Left kidney (tissue), 2 donors: ENCODE measurements around the gene CC2D2B. TPM values are rescaled to one million over a fixed set of nuclear protein-coding genes. Genes with fewer than 3 reads are reported as not detected.
"Not testable (repeated sequence)": the region's sequence is repeated elsewhere in the genome, so short reads cannot be mapped to it uniquely, and the experiment has no call there.

Experiments used
- DNase-seq: peaks from one replicate; pipeline ENCODE4 v3.0.0-alpha.2; 2013
- polyA plus RNA-seq: library from polyadenylated mRNA; unstranded; fragments of 120-200 nt; gene quantifications from one replicate; pipeline ENCODE4 v1.2.1, GENCODE V29; 2013; ENCODE audit not compliant: insufficient read length

CC2D2B gene
- polyA plus RNA-seq, 1 donor, result 3.3 TPM

GRCh38 chr10:95905897-95906580 lies 1.7 kb upstream of the CC2D2B start:
- DNase-seq, result not testable (repeated sequence)

GRCh38 chr10:95906677-95907455 lies 909 bp upstream of the CC2D2B start:
- DNase-seq, result peak; percentile 60

- DNase-seq, result no peak
Measured at GRCh38 chr10:95908450-95908849, 675 bp downstream of the CC2D2B start.

- DNase-seq, result no peak
Measured at GRCh38 chr10:95909561-95909960, 1.8 kb downstream of the CC2D2B start.

- DNase-seq, result not testable (repeated sequence)
Measured at GRCh38 chr10:95916039-95916438, 8.3 kb downstream of the CC2D2B start.

GRCh38 chr10:95920798-95921426 lies 13.1 kb downstream of the CC2D2B start:
- no peak for DNase-seq

GRCh38 chr10:95925033-95925432 lies 17.3 kb downstream of the CC2D2B start:
- DNase-seq, result no peak

- no peak for DNase-seq
Measured at GRCh38 chr10:95935429-95935828, 27.7 kb downstream of the CC2D2B start.

- DNase-seq, result no peak
Measured at GRCh38 chr10:95941115-95941514, 33.3 kb downstream of the CC2D2B start.

- no peak for DNase-seq
Measured at GRCh38 chr10:95963202-95963990, 55.6 kb downstream of the CC2D2B start.

- no peak for DNase-seq
Measured at GRCh38 chr10:95963991-95964389, 56.2 kb downstream of the CC2D2B start.

- no peak for DNase-seq
Measured at GRCh38 chr10:95964756-95965155, 57.0 kb downstream of the CC2D2B start.

- DNase-seq, result no peak
Measured at GRCh38 chr10:95976362-95977229, 68.8 kb downstream of the CC2D2B start.

- DNase-seq, result no peak
Measured at GRCh38 chr10:95982200-95982599, 74.4 kb downstream of the CC2D2B start.

- no peak for DNase-seq
Measured at GRCh38 chr10:95987685-95988426, 80.1 kb downstream of the CC2D2B start.

- no peak for DNase-seq
Measured at GRCh38 chr10:95988702-95989101, 80.9 kb downstream of the CC2D2B start.

- not testable (repeated sequence) for DNase-seq
Measured at GRCh38 chr10:95994376-95994775, 86.6 kb downstream of the CC2D2B start.

- no peak for DNase-seq
Measured at GRCh38 chr10:95998255-95998784, 90.5 kb downstream of the CC2D2B start.

- no peak for DNase-seq
Measured at GRCh38 chr10:96013956-96014355, 106.2 kb downstream of the CC2D2B start.

GRCh38 chr10:96014473-96015102 lies 106.8 kb downstream of the CC2D2B start:
- DNase-seq, result no peak
